Natural killer cell (primary cell): ENCODE results near the gene CRYBA4. TPM values are rescaled to one million over a fixed set of nuclear protein-coding genes. Genes with fewer than 3 reads are reported as not detected.

Experiments used
- ATAC-seq, 3 donors: fragments of 150-1000 bp in 2 of 3; fragments of 200-7000 bp in 1 of 3; cut with Tn5 transposase; 1 replicate in 1 of 3; 2 replicates in 2 of 3; pipeline ENCODE4 v1.10.0; 2021; ENCODE audit warnings: mild to moderate bottlenecking in 2 of 3, moderate library complexity in 2 of 3
- DNase-seq, 2 donors: peaks; one replicate each; pipeline versions ENCODE4 v3.0.0 to v3.0.0-alpha.2; 2013 to 2021; ENCODE audit warnings: mixed read lengths in 1 of 2
- H3K27ac ChIP-seq: one replicate; pipeline ENCODE4 v1.5.1; 2013; ENCODE audit warnings: mild to moderate bottlenecking, low read length
- H3K27me3 ChIP-seq: one replicate; pipeline ENCODE4 v1.6.1; 2013; ENCODE audit warnings: low read length; ENCODE audit not compliant: control insufficient read depth, insufficient read depth
- H3K36me3 ChIP-seq: one replicate; pipeline ENCODE4 v1.6.1; 2013; ENCODE audit warnings: low read length; ENCODE audit not compliant: control insufficient read depth, insufficient read depth
- H3K4me1 ChIP-seq: one replicate; pipeline ENCODE4 v1.6.1; 2013; ENCODE audit warnings: low read length; ENCODE audit not compliant: control insufficient read depth, insufficient read depth
- H3K4me3 ChIP-seq: one replicate; pipeline ENCODE4 v1.5.1; 2013; ENCODE audit warnings: low read length
- H3K9me3 ChIP-seq: one replicate; pipeline ENCODE4 v1.6.1; 2013; ENCODE audit warnings: low read length; ENCODE audit not compliant: control insufficient read depth, insufficient read depth
- H3K27ac Mint-ChIP-seq, 2 donors: one replicate each; pipeline ENCODE4 v1.8.0; 2022; ENCODE audit warnings: mild to moderate bottlenecking in 2 of 2, mixed read lengths in 2 of 2, moderate library complexity in 1 of 2
- H3K27me3 Mint-ChIP-seq, 2 donors: one replicate each; pipeline ENCODE4 v1.8.0; 2022; ENCODE audit warnings: low read depth in 2 of 2, mixed read lengths in 2 of 2
- H3K36me3 Mint-ChIP-seq: one replicate; pipeline ENCODE4 v1.8.0; 2022; ENCODE audit warnings: mixed read lengths
- H3K4me1 Mint-ChIP-seq, 2 donors: one replicate each; pipeline ENCODE4 v1.8.0; 2022; ENCODE audit warnings: mixed read lengths in 2 of 2
- H3K4me3 Mint-ChIP-seq: one replicate; pipeline ENCODE4 v1.8.0; 2022; ENCODE audit warnings: mild to moderate bottlenecking, moderate library complexity, mixed read lengths
- H3K9me3 Mint-ChIP-seq, 2 donors: one replicate each; pipeline ENCODE4 v1.8.0; 2022; ENCODE audit warnings: mixed read lengths in 2 of 2
- WGBS: methylation state at CpG from one replicate; pipeline ENCODE4 v1.1.7; 2013; ENCODE audit warnings: missing lambda C conversion rate; ENCODE audit not compliant: insufficient coverage; 5-methylcytosine and 5-hydroxymethylcytosine counted together
- intact Hi-C: fragments of 100-400 bp; cut with micrococcal nuclease; formaldehyde crosslinking; loops from one replicate; pipeline ENCODE4 v1.14.2; 2022
- total RNA-seq, 4 donors: library from RNA; stranded (reverse); fragments of 120-200 nt in 1 of 4; gene quantifications; one replicate each; pipeline versions ENCODE4 v1.2.3 to v1.2.4, GENCODE V29; 2013 to 2022
- TF ChIP-seq, protein P1 (sequence below): fragments of 200-600 bp; IDR thresholded peaks from one replicate; pipeline ENCODE4 v1.8.0; 2022; ENCODE audit warnings: antibody characterized with exemption

Gene CRYBA4
- total RNA-seq, 3 donors from 2014 or later (not counting 1 experiment from before 2014, with no cell fraction given): 0.59 TPM; not detected in 2

DNA sequence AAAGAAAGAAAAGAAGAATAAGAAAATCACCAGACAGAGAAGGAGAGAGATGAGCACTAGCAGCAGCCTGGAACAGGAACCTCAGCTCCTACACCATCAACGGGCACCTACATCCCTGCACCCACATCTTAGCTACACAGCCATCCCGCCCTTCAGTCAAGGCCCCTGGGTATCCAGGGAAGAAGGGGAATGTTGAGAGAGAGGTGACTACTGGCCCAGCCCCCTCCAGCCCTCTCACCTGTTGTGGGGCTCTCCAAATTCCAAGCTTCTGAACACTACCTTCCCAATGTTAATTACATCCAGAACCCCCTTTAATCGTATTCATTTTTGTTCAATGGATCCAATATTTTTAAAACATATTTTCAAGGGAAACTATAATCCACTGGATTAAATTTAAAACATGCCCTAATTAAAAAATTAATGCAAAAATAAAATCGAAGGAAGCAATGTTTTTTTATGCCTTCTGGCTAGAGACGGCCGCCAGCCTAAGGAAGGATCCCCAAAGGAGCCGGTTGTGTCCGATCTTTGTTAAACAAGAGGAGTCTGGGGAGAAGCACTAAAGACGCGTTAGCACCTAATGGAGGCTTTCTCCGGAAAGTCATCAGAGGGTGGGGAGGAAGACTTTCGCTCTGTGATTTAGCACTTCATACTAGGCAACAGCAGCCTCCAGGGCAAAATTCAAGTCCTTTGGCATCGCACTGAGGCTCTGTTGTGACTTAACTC, 41.4 kb upstream of the CRYBA4 start:
- H3K27me3 Mint-ChIP-seq: no peaks in the 10 kb centered on the region
- peaks cover 86% of the 10 kb centered on the region for H3K4me1 ChIP-seq
- H3K27me3 ChIP-seq: no peaks in the 10 kb centered on the region
- intact Hi-C loops: no loop called here
- no peak for ATAC-seq
- peak overlapping the region; percentile 79 to 92 for H3K27ac Mint-ChIP-seq
- TF ChIP-seq, protein P1, sequence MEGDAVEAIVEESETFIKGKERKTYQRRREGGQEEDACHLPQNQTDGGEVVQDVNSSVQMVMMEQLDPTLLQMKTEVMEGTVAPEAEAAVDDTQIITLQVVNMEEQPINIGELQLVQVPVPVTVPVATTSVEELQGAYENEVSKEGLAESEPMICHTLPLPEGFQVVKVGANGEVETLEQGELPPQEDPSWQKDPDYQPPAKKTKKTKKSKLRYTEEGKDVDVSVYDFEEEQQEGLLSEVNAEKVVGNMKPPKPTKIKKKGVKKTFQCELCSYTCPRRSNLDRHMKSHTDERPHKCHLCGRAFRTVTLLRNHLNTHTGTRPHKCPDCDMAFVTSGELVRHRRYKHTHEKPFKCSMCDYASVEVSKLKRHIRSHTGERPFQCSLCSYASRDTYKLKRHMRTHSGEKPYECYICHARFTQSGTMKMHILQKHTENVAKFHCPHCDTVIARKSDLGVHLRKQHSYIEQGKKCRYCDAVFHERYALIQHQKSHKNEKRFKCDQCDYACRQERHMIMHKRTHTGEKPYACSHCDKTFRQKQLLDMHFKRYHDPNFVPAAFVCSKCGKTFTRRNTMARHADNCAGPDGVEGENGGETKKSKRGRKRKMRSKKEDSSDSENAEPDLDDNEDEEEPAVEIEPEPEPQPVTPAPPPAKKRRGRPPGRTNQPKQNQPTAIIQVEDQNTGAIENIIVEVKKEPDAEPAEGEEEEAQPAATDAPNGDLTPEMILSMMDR: no peak
- peak overlapping the region; percentile 66 for H3K27ac ChIP-seq
- peaks cover 25% of the 10 kb centered on the region for H3K36me3 ChIP-seq
- peaks cover 77 to 78% of the 10 kb centered on the region in 2 donors for H3K4me1 Mint-ChIP-seq
- H3K9me3 ChIP-seq: no peaks in the 10 kb centered on the region
- no peak for DNase-seq
- no peaks in the 10 kb centered on the region for H3K9me3 Mint-ChIP-seq
- peak overlapping the region; percentile 79 for H3K4me3 Mint-ChIP-seq
- no peaks in the 10 kb centered on the region for H3K36me3 Mint-ChIP-seq
- WGBS: 86% methylated on average over 11 of the region's 13 CpGs
- H3K4me3 ChIP-seq: no peak overlapping the region

DNA sequence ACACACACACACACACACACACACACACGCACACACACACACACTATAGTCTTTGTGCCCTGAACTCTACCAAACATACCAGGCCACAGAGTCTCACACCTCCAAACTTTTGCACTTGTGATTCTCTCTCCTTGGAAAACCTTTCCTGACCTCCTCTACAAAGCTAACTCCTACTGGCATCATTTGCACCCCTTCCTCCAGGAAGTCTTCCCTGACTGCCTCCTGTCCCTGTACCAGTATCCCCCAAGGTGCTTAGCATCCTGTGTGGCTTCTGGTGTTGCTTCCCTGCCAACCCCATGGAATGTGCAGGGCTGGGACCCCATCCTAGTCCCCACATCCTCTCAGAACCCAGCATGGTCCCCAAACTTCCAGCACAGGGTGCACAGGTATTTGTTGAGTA, 40.7 kb upstream of the CRYBA4 start:
- peak overlapping the region; percentile 79 to 92 for H3K27ac Mint-ChIP-seq
- no peaks in the 10 kb centered on the region for H3K9me3 ChIP-seq
- WGBS: 42% methylated on average over 1 of the region's 1 CpG
- H3K4me1 ChIP-seq: peaks cover 86% of the 10 kb centered on the region
- ATAC-seq (no peak), DNase-seq (no peak)
- peaks cover 78 to 79% of the 10 kb centered on the region in 2 donors for H3K4me1 Mint-ChIP-seq
- peaks cover 23% of the 10 kb centered on the region for H3K36me3 ChIP-seq
- peak overlapping the region; percentile 47 for H3K27ac ChIP-seq
- no peaks in the 10 kb centered on the region for H3K36me3 Mint-ChIP-seq
- H3K27me3 ChIP-seq: no peaks in the 10 kb centered on the region
- no peaks in the 10 kb centered on the region for H3K9me3 Mint-ChIP-seq
- H3K4me3 Mint-ChIP-seq: peak overlapping the region; percentile 79
- no peaks in the 10 kb centered on the region for H3K27me3 Mint-ChIP-seq
- TF ChIP-seq, protein P1: no peak
- intact Hi-C loops: no loop called here
- H3K4me3 ChIP-seq: no peak overlapping the region

DNA sequence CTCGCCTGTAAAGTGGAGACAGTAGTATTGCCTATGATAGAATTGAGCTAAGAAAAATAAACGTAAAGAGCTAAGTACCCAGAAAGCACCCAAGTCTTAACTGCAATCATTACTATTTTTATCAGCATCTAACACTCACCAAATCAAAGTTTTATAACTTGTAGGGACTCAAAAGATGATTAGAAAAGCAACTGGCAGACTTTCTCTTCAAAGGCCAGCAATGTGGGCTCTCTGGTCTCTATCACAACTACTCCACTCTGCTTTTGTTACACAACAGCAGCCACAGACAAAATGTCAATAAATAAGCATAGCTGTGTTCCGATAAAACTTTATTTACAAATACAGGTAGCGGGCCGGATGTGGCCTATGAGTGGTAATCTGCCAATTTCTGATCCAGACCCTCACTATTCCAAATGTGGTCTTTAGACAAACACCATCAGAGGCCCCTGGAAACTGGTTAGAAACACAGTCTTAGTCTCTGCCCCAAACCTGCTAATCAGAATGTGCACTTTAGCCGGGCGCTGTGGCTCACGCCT, 40.1 kb upstream of the CRYBA4 start:
- Mint-ChIP-seq H3K27ac (peak overlapping the region; percentile 92 to 94), H3K4me3 (peak overlapping the region; percentile 79), H3K9me3 (no peaks in the 10 kb centered on the region), H3K4me1 (peaks cover 78 to 79% of the 10 kb centered on the region in 2 donors), H3K27me3 (no peaks in the 10 kb centered on the region), H3K36me3 (no peaks in the 10 kb centered on the region)
- no peak overlapping the region for H3K27ac ChIP-seq
- no peak overlapping the region for H3K4me3 ChIP-seq
- H3K36me3 ChIP-seq: peaks cover 20% of the 10 kb centered on the region
- ATAC-seq (no peak), DNase-seq (no peak)
- H3K9me3 ChIP-seq: no peaks in the 10 kb centered on the region
- H3K4me1 ChIP-seq: peaks cover 87% of the 10 kb centered on the region
- TF ChIP-seq, protein P1: no peak
- WGBS: 93% methylated on average over 7 of the region's 8 CpGs
- no peaks in the 10 kb centered on the region for H3K27me3 ChIP-seq
- intact Hi-C loops: no loop called here
